GM18951 (cell line): ENCODE data around the gene TMEM52.
"Not testable (repeated sequence)": the region's sequence is repeated elsewhere in the genome, so short reads cannot be mapped to it uniquely, and the experiment has no call there.

Experiments
- POLR2A ChIP-seq: IDR thresholded peaks from 4 replicates; pipeline ENCODE4 v1.6.1; 2011; ENCODE audit warnings: mild to moderate bottlenecking; ENCODE audit not compliant: insufficient read length, insufficient read depth; ENCODE audit errors: extremely low read depth
- in situ Hi-C: fragments of 300-500 bp; cut with MboI; formaldehyde crosslinking; loops from one replicate; pipeline ENCODE4 v1.12.0; 2022; ENCODE audit warnings: low sequenced_read_pairs, mixed read lengths, inconsistent platforms; ENCODE audit not compliant: unreplicated experiment

The TMEM52 gene

GRCh38 chr1:1941211-1941841 is 22.2 kb upstream of the TMEM52 start:
- in situ Hi-C loops, result no loop called here
- no peak for TF ChIP-seq POLR2A

- in situ Hi-C loops, result no loop called here
- TF ChIP-seq POLR2A, result no peak
These were observed 21.0 kb upstream of the TMEM52 start for GRCh38 chr1:1940123-1940425.

GRCh38 chr1:1939296-1940122 is 20.4 kb upstream of the TMEM52 start:
- in situ Hi-C loops, result no loop called here
- TF ChIP-seq POLR2A, result no peak

GRCh38 chr1:1938613-1939295 is 19.7 kb upstream of the TMEM52 start:
- TF ChIP-seq POLR2A, result no peak
- in situ Hi-C loops, result no loop called here

GRCh38 chr1:1938276-1938573 is 19.1 kb upstream of the TMEM52 start:
- in situ Hi-C loops, result no loop called here
- no peak for TF ChIP-seq POLR2A

- TF ChIP-seq POLR2A, result no peak
These were observed 18.6 kb upstream of the TMEM52 start for GRCh38 chr1:1937549-1938275.

GRCh38 chr1:1937061-1937460 is 18.0 kb upstream of the TMEM52 start:
- in situ Hi-C loops, result no loop called here

More at GRCh38 chr1:1937549-1938275, 18.6 kb upstream of the TMEM52 start:
- in situ Hi-C loops, result no loop called here

GRCh38 chr1:1934848-1935247 is 15.8 kb upstream of the TMEM52 start:
- in situ Hi-C loops, result not testable (repeated sequence)

More at GRCh38 chr1:1937061-1937460, 18.0 kb upstream of the TMEM52 start:
- no peak for TF ChIP-seq POLR2A

GRCh38 chr1:1929639-1930545 is 10.8 kb upstream of the TMEM52 start:
- in situ Hi-C loops, result no loop called here
- TF ChIP-seq POLR2A, result no peak

- TF ChIP-seq POLR2A, result no peak
- in situ Hi-C loops, result no loop called here
These were observed 10.1 kb upstream of the TMEM52 start for GRCh38 chr1:1929102-1929638.

GRCh38 chr1:1928231-1929101 is 9.4 kb upstream of the TMEM52 start:
- TF ChIP-seq POLR2A, result no peak

More at GRCh38 chr1:1928231-1929101, 9.4 kb upstream of the TMEM52 start:
- in situ Hi-C loops, result no loop called here
